Activated T-cell treated with anti-CD3 and anti-CD28 coated beads, Interleukin-2, amount 50 U/mL, for 24 hours (primary cell): ENCODE data around the gene CSNK2A2.

Experiments used
- DNase-seq: peaks from one replicate; pipeline ENCODE4 v3.0.0-alpha.2; 2020
- H3K27ac Mint-ChIP-seq: 2 replicates; pipeline ENCODE4 v1.8.0; 2020; ENCODE audit warnings: mild to moderate bottlenecking, mixed read lengths
- H3K27me3 Mint-ChIP-seq: 2 replicates; pipeline ENCODE4 v1.8.0; 2020; ENCODE audit warnings: mixed read lengths
- H3K36me3 Mint-ChIP-seq: 2 replicates; pipeline ENCODE4 v1.8.0; 2020; ENCODE audit warnings: low read depth, mixed read lengths
- H3K4me1 Mint-ChIP-seq: 2 replicates; pipeline ENCODE4 v1.8.0; 2020; ENCODE audit warnings: low read depth, mixed read lengths
- H3K4me3 Mint-ChIP-seq: 2 replicates; pipeline ENCODE4 v1.8.0; 2020; ENCODE audit warnings: mild to moderate bottlenecking, moderate library complexity, mixed read lengths
- H3K9me3 Mint-ChIP-seq: 2 replicates; pipeline ENCODE4 v1.8.0; 2020; ENCODE audit warnings: mixed read lengths

CSNK2A2 gene

GRCh38 chr16:58212824-58213655 lies 15.1 kb upstream of the CSNK2A2 start:
- Mint-ChIP-seq H3K9me3 (peaks cover 2% of the 10 kb centered on the region), H3K4me1 (no peaks in the 10 kb centered on the region), H3K27ac (no peak overlapping the region), H3K36me3 (no peaks in the 10 kb centered on the region), H3K4me3 (no peak overlapping the region), H3K27me3 (peaks cover 38% of the 10 kb centered on the region)
- DNase-seq, result no peak

DNA sequence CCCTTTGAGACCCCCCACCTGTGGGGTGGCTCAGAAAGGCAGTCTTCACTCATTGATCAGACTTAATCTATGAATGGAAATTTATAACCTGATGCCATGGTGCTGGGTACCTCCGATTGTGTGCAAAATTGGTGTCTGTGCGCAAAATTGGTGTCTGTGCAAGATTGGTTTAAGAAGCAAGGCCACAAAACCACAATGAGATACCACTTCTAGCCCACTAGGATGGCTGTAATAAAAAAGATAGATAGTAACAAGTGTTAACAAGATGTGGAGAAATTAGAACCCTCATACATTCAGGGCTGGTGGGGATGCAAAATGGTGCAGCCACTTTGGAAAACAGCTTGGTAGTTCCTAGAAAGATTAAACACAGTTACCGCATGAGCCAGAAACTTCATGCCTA lies 13.9 kb upstream of the CSNK2A2 start:
- peaks cover 32% of the 10 kb centered on the region for H3K27me3 Mint-ChIP-seq
- peaks cover 2% of the 10 kb centered on the region for H3K9me3 Mint-ChIP-seq
- no peaks in the 10 kb centered on the region for H3K4me1 Mint-ChIP-seq
- no peaks in the 10 kb centered on the region for H3K36me3 Mint-ChIP-seq
- no peak overlapping the region for H3K4me3 Mint-ChIP-seq
- DNase-seq, result no peak
- no peak overlapping the region for H3K27ac Mint-ChIP-seq

DNA sequence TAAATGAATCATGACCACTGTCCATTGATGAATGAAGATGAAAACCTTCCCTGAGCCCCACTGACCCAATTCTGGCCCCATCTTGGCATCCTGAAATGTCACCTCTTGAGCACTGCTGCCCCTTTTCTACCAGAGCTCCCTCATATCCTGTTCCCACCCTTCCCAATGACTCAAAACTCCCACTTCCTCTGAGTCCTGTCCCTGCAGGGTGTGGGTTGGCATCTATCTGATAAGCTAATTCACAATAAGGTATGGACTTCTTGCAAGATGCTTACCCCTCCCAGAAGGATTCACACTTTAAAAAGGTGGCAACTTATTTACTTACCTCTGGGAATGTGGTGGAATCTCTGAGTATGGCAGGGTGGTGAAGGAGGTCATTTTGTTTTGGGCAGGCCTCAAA lies 13.3 kb upstream of the CSNK2A2 start:
- no peaks in the 10 kb centered on the region for H3K36me3 Mint-ChIP-seq
- no peaks in the 10 kb centered on the region for H3K4me1 Mint-ChIP-seq
- peaks cover 2% of the 10 kb centered on the region for H3K9me3 Mint-ChIP-seq
- no peak overlapping the region for H3K27ac Mint-ChIP-seq
- peaks cover 28% of the 10 kb centered on the region for H3K27me3 Mint-ChIP-seq
- no peak overlapping the region for H3K4me3 Mint-ChIP-seq
- no peak for DNase-seq

- no peaks in the 10 kb centered on the region for H3K36me3 Mint-ChIP-seq
- no peak overlapping the region for H3K4me3 Mint-ChIP-seq
- no peak for DNase-seq
- H3K9me3 Mint-ChIP-seq, result no peaks in the 10 kb centered on the region
- no peaks in the 10 kb centered on the region for H3K4me1 Mint-ChIP-seq
- peaks cover 41% of the 10 kb centered on the region for H3K27me3 Mint-ChIP-seq
- H3K27ac Mint-ChIP-seq, result no peak overlapping the region
Observed at GRCh38 chr16:58205276-58206036, 7.5 kb upstream of the CSNK2A2 start.

GRCh38 chr16:58201163-58201562 lies 3.3 kb upstream of the CSNK2A2 start:
- Mint-ChIP-seq H3K27me3 (peaks cover 42% of the 10 kb centered on the region), H3K36me3 (peaks cover 11% of the 10 kb centered on the region), H3K27ac (no peak overlapping the region), H3K4me1 (peaks cover 17% of the 10 kb centered on the region), H3K4me3 (no peak overlapping the region), H3K9me3 (no peaks in the 10 kb centered on the region)
- DNase-seq, result no peak

DNA sequence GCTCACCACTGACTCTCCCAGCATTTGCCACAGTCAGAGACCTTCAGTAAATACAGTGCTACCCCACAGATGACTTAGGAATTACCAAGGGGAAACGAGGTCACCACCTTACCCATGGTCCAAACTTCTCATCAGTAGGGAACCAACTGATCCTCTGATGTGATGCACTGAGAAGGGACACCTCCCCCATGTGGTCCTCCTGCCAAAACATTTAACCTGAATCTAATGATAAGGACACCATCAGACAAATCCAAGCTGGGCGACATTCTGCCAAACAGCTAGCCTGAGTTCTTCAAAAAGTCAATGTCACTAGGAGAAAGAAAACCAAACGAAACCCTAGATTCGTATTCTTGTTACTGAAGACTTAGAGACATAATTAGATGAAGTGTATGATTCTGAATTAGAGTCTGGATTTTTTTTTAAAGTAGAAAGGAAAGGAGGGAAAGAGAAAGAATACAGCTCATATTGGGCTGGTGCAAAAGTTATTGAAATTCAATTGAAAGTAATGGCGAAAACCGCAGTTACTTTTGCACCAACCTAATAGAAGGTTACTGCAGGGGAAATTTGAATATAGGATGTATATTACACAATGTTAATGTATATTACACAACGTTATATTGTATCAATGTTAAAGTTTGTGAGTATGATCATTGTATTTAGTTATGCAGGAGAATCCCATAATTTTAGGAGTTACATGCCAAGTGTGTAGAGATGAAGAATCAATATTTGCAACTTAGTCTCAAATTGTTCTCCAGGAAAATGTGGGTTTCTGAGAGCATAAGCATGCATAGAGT lies 2.3 kb upstream of the CSNK2A2 start:
- DNase-seq, result no peak
- Mint-ChIP-seq H3K4me3 (no peak overlapping the region), H3K27me3 (peaks cover 36% of the 10 kb centered on the region), H3K9me3 (no peaks in the 10 kb centered on the region), H3K4me1 (peaks cover 27% of the 10 kb centered on the region), H3K36me3 (peaks cover 21% of the 10 kb centered on the region), H3K27ac (no peak overlapping the region)

GRCh38 chr16:58198803-58199411 lies 1.0 kb upstream of the CSNK2A2 start:
- Mint-ChIP-seq H3K27me3 (peaks cover 29% of the 10 kb centered on the region), H3K27ac (peak overlapping the region; percentile 65), H3K4me3 (peak overlapping the region; percentile 76), H3K36me3 (peaks cover 33% of the 10 kb centered on the region), H3K4me1 (peaks cover 38% of the 10 kb centered on the region), H3K9me3 (no peaks in the 10 kb centered on the region)
- no peak for DNase-seq

DNA sequence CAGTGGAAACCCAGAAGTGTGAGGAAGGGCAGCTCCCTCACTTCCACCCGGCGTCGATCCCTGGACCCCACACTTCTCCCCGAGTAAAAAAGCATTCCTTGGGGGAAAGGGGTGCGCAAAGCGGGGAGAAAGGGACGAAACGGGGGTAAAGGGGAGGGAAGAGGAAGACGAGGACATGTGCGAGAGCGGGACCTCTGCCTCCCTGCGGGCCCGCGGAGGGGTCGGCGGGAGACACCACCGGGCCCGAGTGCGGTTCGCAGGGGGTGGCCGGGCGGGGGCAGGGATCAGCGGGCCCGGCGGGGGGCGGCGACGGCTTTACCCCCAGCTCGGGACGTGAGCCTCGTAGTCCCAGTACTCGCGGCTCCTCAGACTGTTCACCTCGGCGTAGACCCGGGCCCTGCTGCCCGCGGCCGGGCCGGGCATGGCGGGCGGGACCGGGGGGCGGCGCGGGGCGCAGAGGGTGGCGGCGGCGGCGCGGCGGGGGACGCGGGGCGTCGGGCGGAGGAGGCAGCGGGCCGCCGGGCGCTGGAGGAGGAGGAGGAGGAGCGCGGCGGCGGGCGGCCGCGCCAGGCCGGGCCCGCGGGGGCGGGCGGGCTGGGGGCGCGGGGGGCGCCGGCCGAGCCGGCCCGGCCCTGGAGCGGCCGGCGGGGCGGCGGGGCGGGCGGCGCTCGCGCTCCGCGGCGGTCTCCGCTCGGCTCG lies 443 bp downstream of the CSNK2A2 start:
- Mint-ChIP-seq H3K4me1 (peaks cover 51% of the 10 kb centered on the region), H3K9me3 (no peaks in the 10 kb centered on the region), H3K36me3 (peaks cover 48% of the 10 kb centered on the region), H3K4me3 (peak overlapping the region; percentile 95), H3K27ac (peak overlapping the region; percentile 91), H3K27me3 (peaks cover 25% of the 10 kb centered on the region)
- peak; percentile 41 for DNase-seq

- no peak for DNase-seq
- Mint-ChIP-seq H3K4me1 (peaks cover 56% of the 10 kb centered on the region), H3K4me3 (peak overlapping the region; percentile 95), H3K36me3 (peaks cover 53% of the 10 kb centered on the region), H3K27me3 (peaks cover 19% of the 10 kb centered on the region), H3K9me3 (no peaks in the 10 kb centered on the region), H3K27ac (peak overlapping the region; percentile 91)
Observed at GRCh38 chr16:58196898-58197313, 1.0 kb downstream of the CSNK2A2 start.

- H3K27ac Mint-ChIP-seq, result peak overlapping the region; percentile 91
- peaks cover 8% of the 10 kb centered on the region for H3K27me3 Mint-ChIP-seq
- peak overlapping the region; percentile 95 for H3K4me3 Mint-ChIP-seq
- no peaks in the 10 kb centered on the region for H3K9me3 Mint-ChIP-seq
- DNase-seq, result no peak
- H3K36me3 Mint-ChIP-seq, result peaks cover 64% of the 10 kb centered on the region
- H3K4me1 Mint-ChIP-seq, result peaks cover 64% of the 10 kb centered on the region
Observed at GRCh38 chr16:58195771-58196170, 2.1 kb downstream of the CSNK2A2 start.

GRCh38 chr16:58195344-58195743 lies 2.6 kb downstream of the CSNK2A2 start:
- H3K27me3 Mint-ChIP-seq, result peaks cover 6% of the 10 kb centered on the region
- peaks cover 68% of the 10 kb centered on the region for H3K4me1 Mint-ChIP-seq
- peak overlapping the region; percentile 0 for H3K27ac Mint-ChIP-seq
- H3K9me3 Mint-ChIP-seq, result no peaks in the 10 kb centered on the region
- peak overlapping the region; percentile 95 for H3K4me3 Mint-ChIP-seq
- DNase-seq, result no peak
- peaks cover 68% of the 10 kb centered on the region for H3K36me3 Mint-ChIP-seq

DNA sequence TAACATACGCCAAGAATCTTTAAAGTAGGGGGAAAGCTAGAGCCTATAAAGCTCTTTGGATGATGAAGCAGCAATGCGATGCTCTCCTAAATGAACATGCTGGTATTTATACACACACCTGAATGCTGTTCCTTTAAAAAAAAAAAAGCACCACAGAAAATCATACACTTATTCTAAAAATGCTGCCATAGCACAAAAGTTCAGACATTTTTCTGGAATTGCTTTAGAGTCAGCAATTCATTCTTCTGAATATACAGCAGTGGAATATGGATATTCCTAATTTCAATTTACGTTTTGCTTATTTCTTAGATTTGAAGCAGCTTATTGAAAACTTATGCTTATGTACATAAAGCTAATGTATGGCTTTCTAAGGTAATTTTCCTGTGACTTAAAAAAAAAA lies 3.1 kb downstream of the CSNK2A2 start:
- DNase-seq, result no peak
- Mint-ChIP-seq H3K36me3 (peaks cover 74% of the 10 kb centered on the region), H3K4me1 (peaks cover 73% of the 10 kb centered on the region), H3K27me3 (peaks cover 2% of the 10 kb centered on the region), H3K4me3 (no peak overlapping the region), H3K9me3 (no peaks in the 10 kb centered on the region), H3K27ac (peak overlapping the region; percentile 33)

- no peak overlapping the region for H3K4me3 Mint-ChIP-seq
- no peaks in the 10 kb centered on the region for H3K9me3 Mint-ChIP-seq
- DNase-seq, result no peak
- H3K27ac Mint-ChIP-seq, result peak overlapping the region; percentile 4
- H3K27me3 Mint-ChIP-seq, result no peaks in the 10 kb centered on the region
- peaks cover 96% of the 10 kb centered on the region for H3K36me3 Mint-ChIP-seq
- H3K4me1 Mint-ChIP-seq, result peaks cover 49% of the 10 kb centered on the region
Observed at GRCh38 chr16:58187665-58188421, 10.1 kb downstream of the CSNK2A2 start.
